Endothelial cell of umbilical vein (primary cell): Measurements from ENCODE around the gene CFAP141. TPM values are rescaled to one million over a fixed set of nuclear protein-coding genes. Genes with fewer than 3 reads are reported as not detected.

ENCODE experiments used
- BruUV-seq: library from RNA; stranded (reverse); fragments of 400-500 nt; replicated peaks from 2 replicates; lab custom pipeline; 2021; lab: Mats Ljungman, UMichigan
- CTCF ChIA-PET: fragments of 300-600, 350-600 bp; sonication (Branson Sonifier 250); formaldehyde crosslinking; loops from one replicate; lab custom pipeline; 2021; ENCODE audit warnings: antibody characterized with exemption, inconsistent platforms; lab: Charles Lee
- POLR2A ChIA-PET: fragments of 300-600, 350-600 bp; sonication (Branson Sonifier 250); formaldehyde crosslinking; loops from one replicate; lab custom pipeline; 2021; ENCODE audit warnings: antibody characterized with exemption, inconsistent platforms; lab: Charles Lee
- DNase-seq: peaks from one replicate; pipeline ENCODE4 v3.0.0-alpha.2; 2011; ENCODE audit warnings: low read depth, low spot score
- FAIRE-seq: peaks from 2 replicates; lab custom pipeline; 2011; peaks lifted over from hg19 to GRCh38; lab: Jason Lieb, UNC
- H2AFZ ChIP-seq: 2 replicates; pipeline ENCODE4 v1.6.0; 2012; ENCODE audit warnings: low read depth, low read length, control low read depth, inconsistent platforms
- H3K27ac ChIP-seq: 2 replicates; pipeline ENCODE4 v1.5.1; 2011; ENCODE audit warnings: low read depth, mild to moderate bottlenecking, control low read depth, low read length, moderate library complexity; ENCODE audit not compliant: insufficient read depth
- H3K27me3 ChIP-seq, 2 experiments: 2 replicates each; pipeline versions ENCODE4 v1.6.0 to v1.6.1; 2011; ENCODE audit warnings: low read length in 2 of 2, mixed read lengths in 1 of 2; ENCODE audit not compliant: control insufficient read depth in 2 of 2, insufficient read depth in 2 of 2
- H3K36me3 ChIP-seq, 2 experiments: 2 replicates in 1 of 2; 3 replicates in 1 of 2; pipeline ENCODE4 v1.5.1; 2011; ENCODE audit warnings: low read length in 2 of 2, mild to moderate bottlenecking in 1 of 2, moderate library complexity in 1 of 2; ENCODE audit not compliant: control insufficient read depth in 2 of 2, insufficient read depth in 2 of 2; ENCODE audit errors: extremely low read depth in 1 of 2
- H3K4me1 ChIP-seq: 3 replicates; pipeline ENCODE4 v1.5.1; 2011; ENCODE audit warnings: mild to moderate bottlenecking, low read length; ENCODE audit not compliant: control insufficient read depth, insufficient read depth; ENCODE audit errors: extremely low read depth
- H3K4me2 ChIP-seq: 2 replicates; pipeline ENCODE4 v1.6.1; 2011; ENCODE audit warnings: low read length, control low read depth, mixed read lengths; ENCODE audit not compliant: insufficient read depth
- H3K4me3 ChIP-seq, 3 experiments: fragments of 200-600 bp in 1 of 3; sonication (generic), shearing (Covaris generic) in 1 of 3; replicated peaks in 1 of 3; 2 replicates each; pipeline ENCODE4 v1.5.1; 2011 to 2016; ENCODE audit warnings: control low read depth in 3 of 3, low read length in 3 of 3, mild to moderate bottlenecking in 2 of 3, inconsistent platforms in 1 of 3, low read depth in 1 of 3, moderate library complexity in 1 of 3; ENCODE audit not compliant: insufficient read depth in 1 of 3
- H3K79me2 ChIP-seq: 2 replicates; pipeline ENCODE4 v1.6.0; 2012; ENCODE audit warnings: low read length, inconsistent platforms; ENCODE audit not compliant: control insufficient read depth, insufficient read depth
- H3K9ac ChIP-seq: replicated peaks from 2 replicates; pipeline ENCODE3; 2011; ENCODE audit warnings: low read length, control low read depth; ENCODE audit not compliant: insufficient read depth; ENCODE audit errors: extremely low read depth
- H3K9me1 ChIP-seq: replicated peaks from 3 replicates; pipeline ENCODE4 v1.6.0; 2011; ENCODE audit warnings: mild to moderate bottlenecking, low read length; ENCODE audit not compliant: control insufficient read depth, insufficient read depth; ENCODE audit errors: extremely low read depth
- H3K9me3 ChIP-seq: replicated peaks from 2 replicates; pipeline ENCODE4 v1.5.1; 2012; ENCODE audit warnings: low read length, inconsistent platforms; ENCODE audit not compliant: control insufficient read depth, insufficient read depth
- H4K20me1 ChIP-seq: replicated peaks from 2 replicates; pipeline ENCODE3; 2011; ENCODE audit warnings: mild to moderate bottlenecking, low read length; ENCODE audit not compliant: control insufficient read depth, insufficient read depth; ENCODE audit errors: extremely low read depth
- CTCF ChIP-seq, 2 donors: IDR thresholded peaks; 1 replicate in 1 of 2; 2 replicates in 1 of 2; pipeline ENCODE4 v1.5.1; 2011; ENCODE audit warnings: low read length in 2 of 2, mild to moderate bottlenecking in 2 of 2, moderate library complexity in 2 of 2, control low read depth in 1 of 2, inconsistent platforms in 1 of 2, low read depth in 1 of 2; ENCODE audit not compliant: insufficient read depth in 1 of 2; ENCODE audit errors: extremely low read depth in 1 of 2
- EZH2 ChIP-seq: IDR thresholded peaks from 2 replicates; pipeline ENCODE4 v1.6.1; 2012; ENCODE audit warnings: borderline replicate concordance, low read depth, mild to moderate bottlenecking, moderate library complexity, low read length, inconsistent platforms; ENCODE audit not compliant: severe bottlenecking
- FOS ChIP-seq: IDR thresholded peaks from 2 replicates; pipeline ENCODE4 v1.6.1; 2011; ENCODE audit warnings: mild to moderate bottlenecking, low read length, moderate library complexity, borderline replicate concordance; ENCODE audit not compliant: insufficient read depth
- GATA2 ChIP-seq: IDR thresholded peaks from 2 replicates; pipeline ENCODE4 v1.7.0; 2011; ENCODE audit warnings: low read depth, mild to moderate bottlenecking, moderate library complexity, mixed read lengths, low read length; ENCODE audit not compliant: insufficient read length, insufficient read depth
- JUN ChIP-seq: IDR thresholded peaks from 2 replicates; pipeline ENCODE4 v1.6.1; 2011; ENCODE audit warnings: borderline replicate concordance, low read depth; ENCODE audit not compliant: insufficient read length, insufficient read depth
- MAX ChIP-seq: IDR thresholded peaks from 2 replicates; pipeline ENCODE4 v1.6.1; 2011; ENCODE audit not compliant: insufficient read depth, insufficient read length
- MYC ChIP-seq: IDR thresholded peaks from one replicate; pipeline ENCODE4 v1.6.1; 2011; ENCODE audit warnings: mild to moderate bottlenecking, low read depth, low read length
- POLR2A ChIP-seq: IDR thresholded peaks from 2 replicates; pipeline ENCODE4 v1.6.1; 2012; ENCODE audit warnings: low read depth, mild to moderate bottlenecking, control low read depth, low read length
- POLR2AphosphoS5 ChIP-seq: IDR thresholded peaks from 2 replicates; pipeline ENCODE4 v1.6.1; 2012; ENCODE audit warnings: low read depth, mild to moderate bottlenecking, control low read depth, low read length, moderate library complexity; ENCODE audit not compliant: insufficient read depth
- dilution Hi-C: fragments of 300-500 bp; cut with MboI; formaldehyde crosslinking; loops from one replicate; pipeline ENCODE4 v1.15.0; 2019; ENCODE audit warnings: low sequenced_read_pairs; ENCODE audit not compliant: extremely low pct_ligation_motif_present
- intact Hi-C: fragments of 100-400 bp; cut with micrococcal nuclease; formaldehyde crosslinking; loops from one replicate; pipeline ENCODE4 v1.10.0; 2022
- polyA plus RNA-seq, 4 experiments: library from polyadenylated mRNA; depleted of rRNA in 3 of 4; stranded (reverse) in 3 of 4; unstranded in 1 of 4; fragments of >200 nt; gene quantifications; 2 replicates each; pipeline versions ENCODE4 v1.2.1 to v1.2.3, GENCODE V29; 2011 to 2012; ENCODE audit warnings: missing spikeins in 1 of 4
- total RNA-seq: library from RNA; stranded (reverse); gene quantifications from 2 replicates; pipeline ENCODE4 v1.2.3, GENCODE V29; 2021

The CFAP141 gene
- total and polyA plus RNA-seq, 2 donors (not counting 3 experiments of a cell fraction or from before 2014, with no cell fraction given) = not detected

GRCh38 chr1:154158307-154159125 is 47.6 kb downstream of the CFAP141 start:
- Histone ChIP-seq H3K4me3 (no peak overlapping the region), H3K9me3 (no peaks in the 10 kb centered on the region), H2AFZ (no peak overlapping the region), H3K79me2 (peaks cover 45% of the 10 kb centered on the region), H3K9ac (no peak overlapping the region), H4K20me1 (no peaks in the 10 kb centered on the region), H3K27ac (no peak overlapping the region), H3K36me3 (peaks cover 20 to 36% of the 10 kb centered on the region in 2 experiments), H3K9me1 (no peaks in the 10 kb centered on the region), H3K4me2 (no peak overlapping the region), H3K27me3 (no peaks in the 10 kb centered on the region), H3K4me1 (peaks cover 22% of the 10 kb centered on the region)
- DNase-seq (no peak), FAIRE-seq (no peak)
- dilution Hi-C loops (no loop called here), intact Hi-C loops (loop anchor here (10.0 kb wide), 1 partner anchor 164 kb away; the partner anchor contains the start of gene RPS27)
- no TSS peak for BruUV-seq
- POLR2A ChIA-PET = no interaction called here
- TF ChIP-seq MYC = no peak
- TF ChIP-seq EZH2 = no peak
- TF ChIP-seq GATA2 = no peak
- no peak for TF ChIP-seq FOS
- TF ChIP-seq JUN = no peak
- no peak for TF ChIP-seq POLR2A
- no peak for TF ChIP-seq POLR2AphosphoS5
- TF ChIP-seq CTCF (IDR thresholded peaks at IDR 0.05; ENCODE audit: extremely low read depth in 1 of 2, insufficient read depth in 1 of 2, low read depth in 1 of 2, low read length in 2 of 2) = no peak
- TF ChIP-seq MAX = no peak
- CTCF ChIA-PET = interaction anchor here (1.5 kb wide), 1 partner anchor 19 kb away, joined by 6 read pairs; no protein-coding TSS in a partner anchor
